GM20000 (cell line): ENCODE results near the gene SLC35B2.

Source experiments
- DNase-seq: peaks from one replicate; pipeline ENCODE4 v3.0.0; 2012; ENCODE audit warnings: low spot score
- TF ChIP-seq, protein P1 (sequence below): IDR thresholded peaks from 2 replicates; pipeline ENCODE4 v1.5.1; 2012; ENCODE audit warnings: mild to moderate bottlenecking, control low read depth; ENCODE audit errors: extremely low read depth, missing control alignments

Gene SLC35B2

DNA sequence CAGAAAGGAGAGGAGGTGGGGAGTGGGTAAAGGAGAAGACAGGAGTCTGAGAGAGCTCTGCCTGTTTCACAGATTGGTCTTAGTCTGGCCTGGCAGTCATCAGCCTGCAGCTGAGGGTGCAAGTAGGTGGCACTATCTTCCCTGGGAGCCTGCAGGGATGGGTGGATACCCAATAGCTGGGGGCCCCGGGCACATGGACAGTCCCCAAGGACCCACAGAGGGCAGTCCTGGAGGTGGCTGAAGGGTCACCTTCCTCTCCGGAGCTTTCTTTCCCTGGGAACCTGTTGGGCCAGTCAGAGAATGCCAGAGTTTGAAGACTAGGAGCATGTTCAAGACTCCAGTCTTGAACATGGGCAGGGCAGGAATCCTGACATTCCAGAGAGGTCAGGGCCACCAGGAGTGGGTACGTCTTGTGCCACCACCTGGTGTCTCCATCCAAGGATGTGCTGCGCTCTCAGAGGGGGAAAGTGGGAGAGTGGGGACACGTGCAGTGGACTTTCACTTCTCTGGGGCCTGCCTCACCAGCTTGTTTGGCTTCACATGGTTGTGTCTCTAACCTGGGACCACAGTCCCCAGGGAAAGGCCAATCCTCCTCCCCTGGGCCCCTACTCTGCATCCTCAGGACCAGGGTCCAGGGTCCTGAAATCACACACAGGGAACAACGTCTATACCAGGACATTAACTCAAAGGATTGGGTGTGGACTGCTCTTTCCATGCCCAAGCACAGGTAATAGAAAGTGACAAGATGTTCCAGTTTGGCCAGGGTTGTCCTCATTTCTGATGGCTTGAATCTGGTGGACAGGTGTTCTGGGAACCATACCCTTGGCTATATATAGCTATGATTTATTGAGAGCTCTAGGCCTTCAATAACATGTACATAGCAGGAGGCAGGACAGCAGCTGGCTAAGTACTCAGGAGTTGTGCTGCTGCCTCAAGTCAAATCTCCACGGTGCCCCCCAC lies 37.8 kb upstream of the SLC35B2 start:
- DNase-seq, result no peak

DNA sequence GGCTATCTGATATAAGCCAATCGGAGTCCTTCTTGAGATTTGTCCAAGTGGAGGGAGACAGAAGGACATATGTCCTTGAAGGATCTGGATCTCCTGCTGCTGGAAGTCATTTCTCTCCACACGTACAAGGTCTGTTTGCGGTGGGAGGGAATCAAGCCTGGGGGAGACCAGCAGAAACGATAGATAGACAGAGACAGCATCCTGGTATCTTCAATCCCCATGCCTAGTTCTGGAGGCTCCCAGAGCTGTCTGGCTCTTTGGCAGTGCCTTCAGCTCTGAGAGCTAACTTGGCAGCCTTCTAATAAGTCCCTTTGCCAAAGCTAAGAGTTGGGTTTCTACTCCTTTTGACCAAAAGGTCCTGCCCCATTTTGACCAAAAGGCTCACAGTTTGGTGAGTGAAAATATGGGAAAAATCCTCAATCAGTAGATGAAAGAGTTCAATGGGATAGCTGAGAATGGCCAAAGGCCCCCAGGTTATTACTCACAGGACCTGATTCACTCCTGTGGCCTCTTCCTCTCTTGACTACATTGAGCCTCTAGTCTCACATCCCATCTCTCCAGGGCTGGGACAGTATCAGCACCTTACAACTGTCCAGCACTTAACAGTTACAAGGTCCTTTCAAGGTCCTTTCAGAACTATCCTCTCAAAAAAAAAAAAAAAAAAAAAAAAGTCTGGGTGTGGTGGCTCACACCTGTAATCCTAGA lies 35.5 kb upstream of the SLC35B2 start:
- no peak for DNase-seq
- TF ChIP-seq, protein P1, sequence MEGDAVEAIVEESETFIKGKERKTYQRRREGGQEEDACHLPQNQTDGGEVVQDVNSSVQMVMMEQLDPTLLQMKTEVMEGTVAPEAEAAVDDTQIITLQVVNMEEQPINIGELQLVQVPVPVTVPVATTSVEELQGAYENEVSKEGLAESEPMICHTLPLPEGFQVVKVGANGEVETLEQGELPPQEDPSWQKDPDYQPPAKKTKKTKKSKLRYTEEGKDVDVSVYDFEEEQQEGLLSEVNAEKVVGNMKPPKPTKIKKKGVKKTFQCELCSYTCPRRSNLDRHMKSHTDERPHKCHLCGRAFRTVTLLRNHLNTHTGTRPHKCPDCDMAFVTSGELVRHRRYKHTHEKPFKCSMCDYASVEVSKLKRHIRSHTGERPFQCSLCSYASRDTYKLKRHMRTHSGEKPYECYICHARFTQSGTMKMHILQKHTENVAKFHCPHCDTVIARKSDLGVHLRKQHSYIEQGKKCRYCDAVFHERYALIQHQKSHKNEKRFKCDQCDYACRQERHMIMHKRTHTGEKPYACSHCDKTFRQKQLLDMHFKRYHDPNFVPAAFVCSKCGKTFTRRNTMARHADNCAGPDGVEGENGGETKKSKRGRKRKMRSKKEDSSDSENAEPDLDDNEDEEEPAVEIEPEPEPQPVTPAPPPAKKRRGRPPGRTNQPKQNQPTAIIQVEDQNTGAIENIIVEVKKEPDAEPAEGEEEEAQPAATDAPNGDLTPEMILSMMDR, result no peak

More for the DNA sequence above, 37.8 kb upstream of the SLC35B2 start:
- TF ChIP-seq, protein P1, result no peak

DNA sequence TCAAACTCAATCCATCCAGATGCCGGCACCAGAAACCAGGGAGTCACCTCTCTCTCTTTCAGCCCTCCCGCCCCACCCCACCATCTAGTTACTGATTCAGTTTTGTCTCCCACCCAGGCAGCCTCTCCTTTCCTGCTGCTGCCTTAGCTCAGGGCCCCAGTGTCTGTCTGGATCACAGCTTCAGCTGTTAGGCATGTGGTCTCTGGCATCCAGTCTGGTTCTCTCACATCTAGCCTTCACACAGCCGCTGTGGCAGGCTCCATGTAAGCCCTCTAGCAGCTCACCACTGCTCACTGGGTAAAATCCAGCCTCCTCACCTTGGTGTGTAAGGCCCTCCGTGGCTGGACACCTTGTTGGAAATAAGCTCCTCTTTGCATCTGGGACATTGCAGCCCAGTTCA lies 34.5 kb upstream of the SLC35B2 start:
- DNase-seq, result no peak
- TF ChIP-seq, protein P1, result no peak

DNA sequence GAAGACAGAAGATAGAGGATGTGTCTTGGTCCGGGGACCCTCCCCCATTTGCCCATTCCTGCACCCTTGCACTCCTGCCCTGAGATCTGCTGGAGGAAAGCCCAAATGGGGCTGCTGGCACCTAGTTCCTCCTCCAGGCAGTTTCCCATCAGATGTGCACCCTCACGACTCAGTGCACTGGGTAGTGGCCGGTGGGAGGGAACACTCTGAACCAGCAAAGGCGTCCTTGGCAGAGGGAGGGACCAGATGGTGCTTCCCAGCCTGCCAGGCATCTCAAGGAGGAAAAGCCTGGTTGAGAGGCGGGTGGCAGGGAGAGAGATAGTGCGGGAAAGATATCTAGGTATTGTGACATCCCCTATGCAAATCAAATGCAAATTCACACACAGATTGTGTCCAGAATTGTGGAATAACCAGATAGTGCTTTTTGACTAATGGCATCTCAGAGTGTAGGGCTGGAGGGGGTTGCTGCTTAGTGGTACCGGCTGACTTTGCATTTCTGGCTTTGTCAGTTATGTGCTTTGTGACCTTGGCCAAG lies 32.5 kb upstream of the SLC35B2 start:
- DNase-seq, result no peak

DNA sequence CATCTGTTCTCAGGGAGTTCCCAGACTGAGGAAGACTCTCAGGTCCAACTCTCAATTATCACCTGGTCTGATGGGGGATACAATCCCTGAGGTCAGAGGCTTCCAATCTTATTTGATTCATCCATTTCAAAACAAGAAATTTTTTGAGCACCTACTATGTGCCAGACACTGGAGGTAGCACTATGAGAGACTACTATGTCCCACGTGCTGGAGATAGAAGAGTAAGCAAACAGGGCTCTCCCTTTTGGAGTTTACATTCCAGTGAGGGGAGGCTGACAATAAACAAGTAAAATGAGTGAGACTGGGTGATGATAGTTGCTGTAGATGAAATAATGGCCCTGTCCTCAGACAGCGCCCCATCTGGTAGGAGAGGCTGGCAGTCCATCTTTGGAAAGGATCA lies 29.4 kb upstream of the SLC35B2 start:
- TF ChIP-seq, protein P1, result no peak
- no peak for DNase-seq

More for the DNA sequence above, 32.5 kb upstream of the SLC35B2 start:
- TF ChIP-seq, protein P1, result no peak

DNA sequence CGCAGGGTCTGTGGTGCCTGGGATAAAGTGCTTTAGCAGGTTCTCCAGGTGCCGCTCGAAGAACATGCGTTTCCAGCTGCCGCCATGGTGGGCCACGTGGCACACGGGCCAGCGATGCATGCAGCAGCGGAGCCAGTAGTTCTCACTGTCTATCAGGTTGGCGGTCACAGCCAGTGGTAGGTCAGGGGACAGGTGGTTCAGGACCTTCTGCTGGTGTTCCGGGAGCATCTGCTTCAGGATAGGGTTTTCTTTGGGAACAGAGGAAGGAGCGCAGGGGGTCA lies 28.9 kb upstream of the SLC35B2 start:
- no peak for DNase-seq
- TF ChIP-seq, protein P1, result no peak
